CD14-positive monocyte (primary cell): ENCODE data around the gene PANK4. TPM values are rescaled to one million over a fixed set of nuclear protein-coding genes. Genes with fewer than 3 reads are reported as not detected.

ENCODE experiments used
- DNase-seq, 3 donors: peaks; one replicate each; pipeline ENCODE4 v3.0.0-alpha.2; 2011 to 2022
- H2AFZ ChIP-seq: 2 replicates; pipeline ENCODE4 v1.6.0; 2012; ENCODE audit warnings: mild to moderate bottlenecking, low read depth, low read length, inconsistent platforms; ENCODE audit not compliant: insufficient read depth, poor library complexity, severe bottlenecking
- H3K27ac ChIP-seq, 2 donors: 1 replicate in 1 of 2; 2 replicates in 1 of 2; pipeline ENCODE4 v1.5.1; 2012 to 2013; ENCODE audit warnings: low read length in 2 of 2, control low read depth in 1 of 2, inconsistent platforms in 1 of 2, low read depth in 1 of 2, mild to moderate bottlenecking in 1 of 2
- H3K27me3 ChIP-seq, 2 donors: one replicate each; pipeline versions ENCODE4 v1.6.0 to v1.6.1; 2011 to 2013; ENCODE audit warnings: low read length in 2 of 2; ENCODE audit not compliant: control insufficient read depth in 2 of 2, insufficient read depth in 2 of 2
- H3K36me3 ChIP-seq, 2 donors: replicated peaks in 1 of 2; 1 replicate in 1 of 2; 2 replicates in 1 of 2; pipeline versions ENCODE4 v1.5.1 to v1.6.1; 2012 to 2013; ENCODE audit warnings: low read length in 2 of 2, control low read depth in 1 of 2, inconsistent platforms in 1 of 2, mild to moderate bottlenecking in 1 of 2; ENCODE audit not compliant: insufficient read depth in 2 of 2, control insufficient read depth in 1 of 2
- H3K4me1 ChIP-seq, 2 donors: 1 replicate in 1 of 2; 2 replicates in 1 of 2; pipeline versions ENCODE4 v1.5.1 to v1.6.1; 2012 to 2013; ENCODE audit warnings: low read length in 2 of 2, control low read depth in 1 of 2, inconsistent platforms in 1 of 2, mild to moderate bottlenecking in 1 of 2, moderate library complexity in 1 of 2; ENCODE audit not compliant: insufficient read depth in 2 of 2, control insufficient read depth in 1 of 2
- H3K4me2 ChIP-seq: replicated peaks from 2 replicates; pipeline ENCODE3; 2012; ENCODE audit warnings: low read length, moderate library complexity, mild to moderate bottlenecking; ENCODE audit not compliant: poor library complexity, severe bottlenecking; ENCODE audit errors: extremely low read depth
- H3K4me3 ChIP-seq, 3 experiments: fragments of 200-600 bp in 1 of 3; sonication (generic) in 1 of 3; replicated peaks in 1 of 3; 1 replicate in 2 of 3; 2 replicates in 1 of 3; pipeline ENCODE4 v1.5.1; 2011 to 2013; ENCODE audit warnings: low read length in 3 of 3, mild to moderate bottlenecking in 3 of 3, control low read depth in 2 of 3, low read depth in 2 of 3, inconsistent platforms in 1 of 3, moderate library complexity in 1 of 3
- H3K79me2 ChIP-seq: 2 replicates; pipeline ENCODE4 v1.6.0; 2012; ENCODE audit warnings: mild to moderate bottlenecking, control low read depth, inconsistent platforms, low read length, moderate library complexity; ENCODE audit not compliant: insufficient read depth
- H3K9ac ChIP-seq: 2 replicates; pipeline ENCODE4 v1.6.0; 2017; ENCODE audit warnings: low read length, mild to moderate bottlenecking; ENCODE audit not compliant: insufficient read depth, poor library complexity, severe bottlenecking
- H3K9me3 ChIP-seq, 2 donors: replicated peaks in 1 of 2; 1 replicate in 1 of 2; 2 replicates in 1 of 2; pipeline versions ENCODE4 v1.5.1 to v1.6.1; 2012 to 2013; ENCODE audit warnings: low read length in 2 of 2, control low read depth in 1 of 2; ENCODE audit not compliant: control insufficient read depth in 1 of 2, insufficient read depth in 1 of 2
- H4K20me1 ChIP-seq: 2 replicates; pipeline ENCODE4 v1.6.0; 2012; ENCODE audit warnings: mild to moderate bottlenecking, low read length, control low read depth, moderate library complexity; ENCODE audit not compliant: insufficient read depth
- H3K27ac Mint-ChIP-seq, 7 donors: one replicate each; pipeline ENCODE4 v1.8.0; 2020; ENCODE audit warnings: mild to moderate bottlenecking in 7 of 7, mixed read lengths in 7 of 7, moderate library complexity in 6 of 7, inconsistent platforms in 2 of 7
- H3K27me3 Mint-ChIP-seq, 3 donors: one replicate each; pipeline ENCODE4 v1.8.0; 2021 to 2022; ENCODE audit warnings: low read depth in 3 of 3, mild to moderate bottlenecking in 3 of 3, mixed read lengths in 3 of 3, moderate library complexity in 3 of 3, inconsistent platforms in 1 of 3
- H3K36me3 Mint-ChIP-seq, 2 donors: one replicate each; pipeline ENCODE4 v1.8.0; 2020; ENCODE audit warnings: mixed read lengths in 2 of 2, inconsistent platforms in 1 of 2, mild to moderate bottlenecking in 1 of 2
- H3K4me1 Mint-ChIP-seq: one replicate; pipeline ENCODE4 v1.8.0; 2020; ENCODE audit warnings: mild to moderate bottlenecking, mixed read lengths
- H3K4me3 Mint-ChIP-seq, 2 donors: one replicate each; pipeline ENCODE4 v1.8.0; 2020; ENCODE audit warnings: mild to moderate bottlenecking in 2 of 2, mixed read lengths in 2 of 2, moderate library complexity in 1 of 2
- H3K9me3 Mint-ChIP-seq, 7 donors: one replicate each; pipeline ENCODE4 v1.8.0; 2020 to 2022; ENCODE audit warnings: mixed read lengths in 7 of 7, mild to moderate bottlenecking in 6 of 7, moderate library complexity in 6 of 7, inconsistent platforms in 2 of 7
- WGBS: methylation state at CpG from one replicate; pipeline ENCODE4 v1.1.5; 2013; ENCODE audit warnings: missing lambda C conversion rate; ENCODE audit not compliant: insufficient coverage; 5-methylcytosine and 5-hydroxymethylcytosine counted together
- intact Hi-C, 2 donors: fragments of 100-400 bp; cut with micrococcal nuclease; formaldehyde crosslinking; loops; one replicate each; pipeline versions ENCODE4 v1.15.0 to v1.15.1; 2023
- polyA plus RNA-seq, 3 donors: library from polyadenylated mRNA; depleted of rRNA in 1 of 3; unstranded in 2 of 3; stranded (reverse) in 1 of 3; fragments of 300-500 nt in 2 of 3; fragments of >200 nt in 1 of 3; fragmentation: Illumina TruSeq in 2 of 3; gene quantifications; 1 replicate in 2 of 3; 2 replicates in 1 of 3; pipeline ENCODE4 v1.2.3, GENCODE V29; 2012 to 2021
- TF ChIP-seq, protein P1 (sequence below): fragments of 200-600 bp; IDR thresholded peaks from one replicate; pipeline ENCODE4 v1.8.0; 2022; ENCODE audit warnings: antibody characterized with exemption, mild to moderate bottlenecking

Gene PANK4
- polyA plus RNA-seq, 3 donors, result 11.9 to 30.2 (median 13.7) TPM

- Histone ChIP-seq H3K4me3 (no peak overlapping the region), H3K9me3 (no peaks in the 10 kb centered on the region), H3K4me2 (no peak overlapping the region), H3K4me1 (peaks cover 3 to 8% of the 10 kb centered on the region in 2 donors), H3K9ac (no peak overlapping the region), H3K27ac (no peak overlapping the region), H3K79me2 (peaks cover 33% of the 10 kb centered on the region), H3K36me3 (peaks cover 67 to 81% of the 10 kb centered on the region in 2 donors), H2AFZ (no peak overlapping the region), H3K27me3 (no peaks in the 10 kb centered on the region), H4K20me1 (peaks cover 80% of the 10 kb centered on the region)
- WGBS, result 96% methylated on average over 30 of the region's 30 CpGs
- intact Hi-C loops, result loop anchor here (5.0 to 10.0 kb wide), 2 partner anchors 127 to 315 kb away; partner anchors contain the start of genes MORN1 (in 1 of the 2) and RER1 (in 1 of the 2)
- H3K4me3 Mint-ChIP-seq, result no peak overlapping the region
- H3K4me1 Mint-ChIP-seq, result peaks cover 10% of the 10 kb centered on the region
- H3K9me3 Mint-ChIP-seq, result no peaks in the 10 kb centered on the region
- TF ChIP-seq, protein P1, sequence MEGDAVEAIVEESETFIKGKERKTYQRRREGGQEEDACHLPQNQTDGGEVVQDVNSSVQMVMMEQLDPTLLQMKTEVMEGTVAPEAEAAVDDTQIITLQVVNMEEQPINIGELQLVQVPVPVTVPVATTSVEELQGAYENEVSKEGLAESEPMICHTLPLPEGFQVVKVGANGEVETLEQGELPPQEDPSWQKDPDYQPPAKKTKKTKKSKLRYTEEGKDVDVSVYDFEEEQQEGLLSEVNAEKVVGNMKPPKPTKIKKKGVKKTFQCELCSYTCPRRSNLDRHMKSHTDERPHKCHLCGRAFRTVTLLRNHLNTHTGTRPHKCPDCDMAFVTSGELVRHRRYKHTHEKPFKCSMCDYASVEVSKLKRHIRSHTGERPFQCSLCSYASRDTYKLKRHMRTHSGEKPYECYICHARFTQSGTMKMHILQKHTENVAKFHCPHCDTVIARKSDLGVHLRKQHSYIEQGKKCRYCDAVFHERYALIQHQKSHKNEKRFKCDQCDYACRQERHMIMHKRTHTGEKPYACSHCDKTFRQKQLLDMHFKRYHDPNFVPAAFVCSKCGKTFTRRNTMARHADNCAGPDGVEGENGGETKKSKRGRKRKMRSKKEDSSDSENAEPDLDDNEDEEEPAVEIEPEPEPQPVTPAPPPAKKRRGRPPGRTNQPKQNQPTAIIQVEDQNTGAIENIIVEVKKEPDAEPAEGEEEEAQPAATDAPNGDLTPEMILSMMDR, result no peak
- DNase-seq, result no peak
- H3K27me3 Mint-ChIP-seq, result peaks cover 0 to 1% (median 0%) of the 10 kb centered on the region in 3 donors
- H3K27ac Mint-ChIP-seq, result no peak overlapping the region
- H3K36me3 Mint-ChIP-seq, result peaks cover 67 to 83% of the 10 kb centered on the region in 2 donors
Observed at GRCh38 chr1:2519729-2520128, 6.7 kb downstream of the PANK4 start.

DNA sequence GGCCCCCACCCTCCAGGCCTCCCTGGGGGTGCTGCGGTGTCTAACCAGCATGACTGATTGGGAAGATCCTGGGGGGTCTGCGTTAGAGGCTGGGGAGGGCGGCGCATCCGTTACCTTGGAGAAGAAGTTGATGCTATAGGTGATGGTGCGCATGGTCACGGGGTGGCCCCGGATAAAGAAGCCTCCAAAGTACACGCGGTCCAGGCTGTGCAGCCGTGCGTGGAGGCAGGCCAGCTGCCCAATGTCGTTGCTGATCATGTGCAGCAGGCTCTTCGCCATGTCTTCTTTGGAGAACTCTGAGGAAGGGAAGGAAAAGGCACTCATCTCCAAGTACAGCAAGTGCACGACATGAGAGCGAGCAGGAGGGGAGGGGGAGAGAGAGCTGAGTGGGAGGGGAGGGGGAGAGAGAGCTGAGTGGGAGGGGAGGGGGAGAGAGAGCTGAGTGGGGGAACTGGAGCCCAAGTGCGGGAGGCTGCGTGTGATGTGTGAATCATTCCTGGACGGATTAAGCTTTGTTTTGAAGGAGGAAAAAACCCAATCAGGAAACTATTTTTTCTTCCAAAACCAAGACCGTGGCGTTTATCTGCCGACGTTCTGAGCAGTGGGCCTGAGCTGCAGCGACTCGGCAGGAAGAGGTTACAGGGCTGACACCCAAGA lies 7.2 kb downstream of the PANK4 start:
- intact Hi-C loops, result no loop called here
- no peaks in the 10 kb centered on the region for H3K9me3 Mint-ChIP-seq
- H3K79me2 ChIP-seq, result peaks cover 27% of the 10 kb centered on the region
- H3K27me3 ChIP-seq, result no peaks in the 10 kb centered on the region
- H3K27ac Mint-ChIP-seq, result no peak overlapping the region
- 98% methylated on average over 10 of the region's 25 CpGs for WGBS
- H3K36me3 Mint-ChIP-seq, result peaks cover 67 to 88% of the 10 kb centered on the region in 2 donors
- H3K4me3 Mint-ChIP-seq, result no peak overlapping the region
- peaks cover 71 to 84% of the 10 kb centered on the region in 2 donors for H3K36me3 ChIP-seq
- no peak overlapping the region for H3K4me3 ChIP-seq
- no peak overlapping the region for H3K9ac ChIP-seq
- H2AFZ ChIP-seq, result no peak overlapping the region
- H3K27me3 Mint-ChIP-seq, result peaks cover 0 to 1% (median 0%) of the 10 kb centered on the region in 3 donors
- H3K27ac ChIP-seq, result no peak overlapping the region
- DNase-seq, result no peak
- H3K4me1 Mint-ChIP-seq, result peaks cover 4% of the 10 kb centered on the region
- H3K4me2 ChIP-seq, result no peak overlapping the region
- TF ChIP-seq, protein P1, result no peak
- peaks cover 75% of the 10 kb centered on the region for H4K20me1 ChIP-seq
- H3K9me3 ChIP-seq, result no peaks in the 10 kb centered on the region
- H3K4me1 ChIP-seq, result peaks cover 0 to 2% of the 10 kb centered on the region in 2 donors
